HepG2 (cell line): Measurements from ENCODE around the gene DTYMK. TPM values are rescaled to one million over a fixed set of nuclear protein-coding genes. Genes with fewer than 3 reads are reported as not detected.

Experiments used
- ARNTL ChIP-seq: sonication (generic); formaldehyde crosslinking; IDR thresholded peaks from 2 replicates; pipeline ENCODE4 v1.4.0; 2020; ENCODE audit warnings: mild to moderate bottlenecking, missing genetic modification reagents
- CSRNP2 ChIP-seq: sonication (generic); formaldehyde crosslinking; conservative IDR thresholded peaks from 2 replicates; pipeline ENCODE4 v1.8.0; 2022; ENCODE audit warnings: low read depth, missing genetic modification reagents
- DPF2 ChIP-seq: sonication (generic); formaldehyde crosslinking; IDR thresholded peaks from 2 replicates; pipeline ENCODE4 v1.4.0; 2020; ENCODE audit warnings: mild to moderate bottlenecking, low read depth, missing genetic modification reagents, borderline replicate concordance
- HDAC6 ChIP-seq: fragments of 200-600 bp; sonication (generic); IDR thresholded peaks from 2 replicates; pipeline ENCODE4 v1.7.0; 2017; ENCODE audit warnings: mild to moderate bottlenecking, antibody characterized with exemption, low read length, low read depth
- HNF4A ChIP-seq: sonication (generic); formaldehyde crosslinking; IDR thresholded peaks from 2 replicates; pipeline ENCODE4 v1.4.0; 2020; ENCODE audit warnings: missing genetic modification reagents
- KDM4B ChIP-seq: sonication (generic); formaldehyde crosslinking; IDR thresholded peaks from 2 replicates; pipeline ENCODE4 v1.4.0; 2020; ENCODE audit warnings: missing genetic modification reagents
- MAFG ChIP-seq: sonication (generic); formaldehyde crosslinking; IDR thresholded peaks from 2 replicates; pipeline ENCODE4 v1.5.1; 2020; ENCODE audit warnings: mild to moderate bottlenecking, missing genetic modification reagents
- MED13 ChIP-seq: sonication (generic); formaldehyde crosslinking; IDR thresholded peaks from 2 replicates; pipeline ENCODE4 v1.5.0; 2020; ENCODE audit warnings: missing genetic modification reagents
- PAXIP1 ChIP-seq: sonication (generic); formaldehyde crosslinking; conservative IDR thresholded peaks from 2 replicates; pipeline ENCODE4 v1.4.0; 2020; ENCODE audit warnings: mild to moderate bottlenecking, missing genetic modification reagents, moderate library complexity
- PTBP1 ChIP-seq: fragments of 200-400 bp; formaldehyde crosslinking; IDR thresholded peaks from 2 replicates; pipeline ENCODE4 v1.6.1; 2018; ENCODE audit warnings: low read length, low read depth; ENCODE audit not compliant: poor library complexity, severe bottlenecking
- SMARCE1 ChIP-seq: fragments of 450-650 bp; IDR thresholded peaks from 2 replicates; pipeline ENCODE4 v1.6.1; 2017; ENCODE audit warnings: borderline replicate concordance
- TBX3 ChIP-seq: fragments of 450-650 bp; IDR thresholded peaks from 2 replicates; pipeline ENCODE4 v1.6.1; 2017; ENCODE audit warnings: antibody characterized with exemption, mild to moderate bottlenecking, inconsistent platforms, borderline replicate concordance
- U2AF2 ChIP-seq: fragments of 200-400 bp; formaldehyde crosslinking; IDR thresholded peaks from 2 replicates; pipeline ENCODE4 v1.6.1; 2017; ENCODE audit warnings: low read depth, mild to moderate bottlenecking, low read length
- ZMAT3 ChIP-seq: sonication (generic); formaldehyde crosslinking; conservative IDR thresholded peaks from 2 replicates; pipeline ENCODE4 v1.7.0; 2021; ENCODE audit warnings: missing genetic modification reagents
- ZNF34 ChIP-seq: sonication (generic); formaldehyde crosslinking; IDR thresholded peaks from 2 replicates; pipeline ENCODE4 v1.4.0; 2020; ENCODE audit warnings: mild to moderate bottlenecking, missing genetic modification reagents, borderline replicate concordance
- ZNF629 ChIP-seq: sonication (generic); formaldehyde crosslinking; conservative IDR thresholded peaks from 2 replicates; pipeline ENCODE4 v1.5.0; 2020; ENCODE audit warnings: missing genetic modification reagents
- polyA plus RNA-seq, 8 experiments: library from polyadenylated mRNA; depleted of rRNA in 3 of 8; stranded (reverse) in 7 of 8; unstranded in 1 of 8; fragments of >200 nt; fragmentation: Illumina TruSeq in 4 of 8; extraction: Trizol in 4 of 8; gene quantifications; 2 replicates each; pipeline versions ENCODE4 v1.2.1 to v1.2.3, GENCODE V29; 2011 to 2016; ENCODE audit warnings: low read depth in 4 of 8, missing spikeins in 1 of 8, mixed read lengths in 1 of 8; ENCODE audit not compliant: insufficient read depth in 1 of 8
- total RNA-seq, 5 experiments: library from RNA; depleted of rRNA; stranded (reverse); fragments of >200 nt; fragmentation: Illumina TruSeq; extraction: Trizol; gene quantifications; 2 replicates each; pipeline ENCODE4 v1.2.3, GENCODE V29; 2016; ENCODE audit warnings: low read depth in 1 of 5
- TF ChIP-seq, protein P1 (sequence below): sonication (generic); formaldehyde crosslinking; IDR thresholded peaks from 2 replicates; pipeline ENCODE4 v1.8.1; 2022; ENCODE audit warnings: low read depth, mild to moderate bottlenecking, missing genetic modification reagents
- TF ChIP-seq, protein P2 (sequence below): sonication (generic); formaldehyde crosslinking; IDR thresholded peaks from 2 replicates; pipeline ENCODE4 v1.5.0; 2020; ENCODE audit warnings: mild to moderate bottlenecking, low read depth, missing genetic modification reagents, borderline replicate concordance
- TF ChIP-seq, protein P3 (sequence below): sonication (generic); formaldehyde crosslinking; IDR thresholded peaks from 2 replicates; pipeline ENCODE4 v1.4.0; 2020; ENCODE audit warnings: missing genetic modification reagents

The DTYMK gene
- total and polyA plus RNA-seq, 2 of the 13 experiments (the other 11 are each of a cell fraction or from before 2014, with no cell fraction given): 57.5 to 134 TPM

DNA sequence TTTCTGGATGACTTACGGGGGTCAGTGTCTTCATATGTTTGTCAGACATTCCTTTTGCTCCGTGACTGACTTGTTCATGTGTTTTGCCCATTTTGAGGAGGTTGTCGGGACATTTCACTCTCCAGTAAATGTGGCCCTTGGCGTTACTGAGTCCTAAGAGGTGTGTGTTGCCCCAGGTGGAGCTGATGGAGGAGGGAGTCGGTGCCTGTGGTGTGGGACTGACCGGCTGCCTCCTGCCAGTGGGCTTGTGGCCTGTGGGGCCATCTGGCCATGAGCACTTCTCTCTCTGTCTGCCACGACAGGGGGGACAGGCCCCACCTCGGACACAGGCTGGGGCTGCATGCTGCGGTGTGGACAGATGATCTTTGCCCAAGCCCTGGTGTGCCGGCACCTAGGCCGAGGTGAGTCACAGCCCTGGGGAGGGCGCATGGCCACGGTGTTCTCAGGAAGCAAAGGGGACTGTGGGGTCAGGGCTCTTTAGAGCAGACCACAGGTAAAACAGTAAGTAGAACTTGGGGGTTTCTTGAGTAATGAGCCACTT is 33.3 kb downstream of the DTYMK start (continued):
- TF ChIP-seq, protein P1, sequence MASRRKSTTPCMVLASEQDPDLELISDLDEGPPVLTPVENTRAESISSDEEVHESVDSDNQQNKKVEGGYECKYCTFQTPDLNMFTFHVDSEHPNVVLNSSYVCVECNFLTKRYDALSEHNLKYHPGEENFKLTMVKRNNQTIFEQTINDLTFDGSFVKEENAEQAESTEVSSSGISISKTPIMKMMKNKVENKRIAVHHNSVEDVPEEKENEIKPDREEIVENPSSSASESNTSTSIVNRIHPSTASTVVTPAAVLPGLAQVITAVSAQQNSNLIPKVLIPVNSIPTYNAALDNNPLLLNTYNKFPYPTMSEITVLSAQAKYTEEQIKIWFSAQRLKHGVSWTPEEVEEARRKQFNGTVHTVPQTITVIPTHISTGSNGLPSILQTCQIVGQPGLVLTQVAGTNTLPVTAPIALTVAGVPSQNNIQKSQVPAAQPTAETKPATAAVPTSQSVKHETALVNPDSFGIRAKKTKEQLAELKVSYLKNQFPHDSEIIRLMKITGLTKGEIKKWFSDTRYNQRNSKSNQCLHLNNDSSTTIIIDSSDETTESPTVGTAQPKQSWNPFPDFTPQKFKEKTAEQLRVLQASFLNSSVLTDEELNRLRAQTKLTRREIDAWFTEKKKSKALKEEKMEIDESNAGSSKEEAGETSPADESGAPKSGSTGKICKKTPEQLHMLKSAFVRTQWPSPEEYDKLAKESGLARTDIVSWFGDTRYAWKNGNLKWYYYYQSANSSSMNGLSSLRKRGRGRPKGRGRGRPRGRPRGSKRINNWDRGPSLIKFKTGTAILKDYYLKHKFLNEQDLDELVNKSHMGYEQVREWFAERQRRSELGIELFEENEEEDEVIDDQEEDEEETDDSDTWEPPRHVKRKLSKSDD: no peak
- no peak for TF ChIP-seq U2AF2
- no peak for TF ChIP-seq MED13
- peak; percentile 96 for TF ChIP-seq DPF2
- TF ChIP-seq TBX3: peak; percentile 73; the same call in 1 of the 2 replicates
- TF ChIP-seq MAFG: no peak
- TF ChIP-seq ZNF34 (CRISPR knock-in tag): no peak
- no peak for TF ChIP-seq CSRNP2
- TF ChIP-seq ZMAT3: peak; percentile 68; the same call in 1 of the 2 replicates
- peak; percentile 94 for TF ChIP-seq PAXIP1
- peak; percentile 91 for TF ChIP-seq HNF4A
- no peak for TF ChIP-seq SMARCE1
- peak; percentile 86 for TF ChIP-seq ARNTL (CRISPR knock-in tag)
- TF ChIP-seq, protein P2, sequence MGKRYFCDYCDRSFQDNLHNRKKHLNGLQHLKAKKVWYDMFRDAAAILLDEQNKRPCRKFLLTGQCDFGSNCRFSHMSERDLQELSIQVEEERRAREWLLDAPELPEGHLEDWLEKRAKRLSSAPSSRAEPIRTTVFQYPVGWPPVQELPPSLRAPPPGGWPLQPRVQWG: no peak
- TF ChIP-seq, protein P3, sequence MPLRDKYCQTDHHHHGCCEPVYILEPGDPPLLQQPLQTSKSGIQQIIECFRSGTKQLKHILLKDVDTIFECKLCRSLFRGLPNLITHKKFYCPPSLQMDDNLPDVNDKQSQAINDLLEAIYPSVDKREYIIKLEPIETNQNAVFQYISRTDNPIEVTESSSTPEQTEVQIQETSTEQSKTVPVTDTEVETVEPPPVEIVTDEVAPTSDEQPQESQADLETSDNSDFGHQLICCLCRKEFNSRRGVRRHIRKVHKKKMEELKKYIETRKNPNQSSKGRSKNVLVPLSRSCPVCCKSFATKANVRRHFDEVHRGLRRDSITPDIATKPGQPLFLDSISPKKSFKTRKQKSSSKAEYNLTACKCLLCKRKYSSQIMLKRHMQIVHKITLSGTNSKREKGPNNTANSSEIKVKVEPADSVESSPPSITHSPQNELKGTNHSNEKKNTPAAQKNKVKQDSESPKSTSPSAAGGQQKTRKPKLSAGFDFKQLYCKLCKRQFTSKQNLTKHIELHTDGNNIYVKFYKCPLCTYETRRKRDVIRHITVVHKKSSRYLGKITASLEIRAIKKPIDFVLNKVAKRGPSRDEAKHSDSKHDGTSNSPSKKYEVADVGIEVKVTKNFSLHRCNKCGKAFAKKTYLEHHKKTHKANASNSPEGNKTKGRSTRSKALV: 0 out of 2 replicates have a peak, but pooled peaks have one; percentile 83
- TF ChIP-seq ZNF629 (CRISPR knock-in tag): 0 out of 2 replicates have a peak, but pooled peaks have one; percentile 45
- peak; percentile 43; the same call in 1 of the 2 replicates for TF ChIP-seq KDM4B
- no peak for TF ChIP-seq HDAC6
- TF ChIP-seq PTBP1: peak; percentile 74
